ENCODE data around the gene RETREG3.
"Not testable (repeated sequence)": the region's sequence is repeated elsewhere in the genome, so short reads cannot be mapped to it uniquely, and the experiment has no call there.

The RETREG3 gene

GRCh38 chr17:42568341-42569111 lies 40.6 kb downstream of the RETREG3 start:
- DNase-seq = no peak

- DNase-seq = peak; percentile 95
Measured at GRCh38 chr17:42566883-42567573, 42.1 kb downstream of the RETREG3 start, which contains the start of gene MLX. MLX (plus strand) TSS chr17:42567100; CDS start chr17:42567125, 25 bp downstream.

GRCh38 chr17:42566215-42566882 lies 42.8 kb downstream of the RETREG3 start:
- DNase-seq = no peak

- no peak for DNase-seq
Measured at GRCh38 chr17:42565523-42566214, 43.5 kb downstream of the RETREG3 start.

- DNase-seq = no peak
Measured at GRCh38 chr17:42564815-42565522, 44.2 kb downstream of the RETREG3 start.

GRCh38 chr17:42563950-42564349 lies 45.2 kb downstream of the RETREG3 start:
- no peak for DNase-seq

- no peak for DNase-seq
Measured at GRCh38 chr17:42563543-42563942, 45.6 kb downstream of the RETREG3 start.

- DNase-seq = no peak
Measured at GRCh38 chr17:42563143-42563509, 46.0 kb downstream of the RETREG3 start.

GRCh38 chr17:42562388-42563142 lies 46.6 kb downstream of the RETREG3 start:
- peak; percentile 20 for DNase-seq

GRCh38 chr17:42561897-42562387 lies 47.2 kb downstream of the RETREG3 start, which contains the start of gene COASY:
COASY (plus strand) TSS chr17:42562148; CDS start chr17:42562623, 475 bp downstream.
- DNase-seq = peak; percentile 98

- DNase-seq = no peak
Measured at GRCh38 chr17:42560246-42560645, 48.9 kb downstream of the RETREG3 start.

- no peak for DNase-seq
Measured at GRCh38 chr17:42559075-42559474, 50.1 kb downstream of the RETREG3 start.

- not testable (repeated sequence) for DNase-seq
Measured at GRCh38 chr17:42555961-42556617, 53.1 kb downstream of the RETREG3 start.

GRCh38 chr17:42555122-42555622 lies 54.0 kb downstream of the RETREG3 start:
- DNase-seq = no peak

GRCh38 chr17:42554250-42555121 lies 54.7 kb downstream of the RETREG3 start:
- DNase-seq = peak; percentile 73

GRCh38 chr17:42553866-42554249 lies 55.3 kb downstream of the RETREG3 start:
- DNase-seq = no peak

GRCh38 chr17:42553161-42553818 lies 55.9 kb downstream of the RETREG3 start:
- DNase-seq = no peak

- DNase-seq = not testable (repeated sequence)
Measured at GRCh38 chr17:42552736-42553135, 56.4 kb downstream of the RETREG3 start, which contains the start of gene HSD17B1. HSD17B1 (plus strand) TSS chr17:42552923; CDS start chr17:42552934, 11 bp downstream.
